Left lung (tissue), 10 donors: ENCODE data around the gene AGAP1. TPM values are rescaled to one million over a fixed set of nuclear protein-coding genes. Genes with fewer than 3 reads are reported as not detected.

Experiments
- ATAC-seq: fragments of 200-7000 bp; cut with Tn5 transposase; one replicate; pipeline ENCODE4 v1.9.1; 2020; ENCODE audit warnings: moderate library complexity
- DNase-seq, 4 donors: peaks; one replicate each; pipeline ENCODE4 v3.0.0-alpha.2; 2013 to 2020
- H3K27ac ChIP-seq, 2 donors: fragments of 200-600 bp; sonication (generic) in 1 of 2; one replicate each; pipeline versions ENCODE4 v1.5.0 to v1.8.0; 2020 to 2021
- H3K27me3 ChIP-seq, 2 donors: fragments of 200-600 bp; sonication (generic) in 1 of 2; one replicate each; pipeline versions ENCODE4 v1.5.0 to v1.8.0; 2020 to 2021
- H3K36me3 ChIP-seq, 2 donors: fragments of 200-600 bp; sonication (generic) in 1 of 2; one replicate each; pipeline versions ENCODE4 v1.5.0 to v1.8.0; 2020 to 2021
- H3K4me1 ChIP-seq, 2 donors: fragments of 200-600 bp; one replicate each; pipeline ENCODE4 v1.8.0; 2021
- H3K4me3 ChIP-seq, 2 donors: fragments of 200-600 bp; sonication (generic) in 1 of 2; one replicate each; pipeline versions ENCODE4 v1.5.0 to v1.8.0; 2020 to 2021; ENCODE audit warnings: mild to moderate bottlenecking in 1 of 2
- H3K9me3 ChIP-seq, 2 donors: fragments of 200-600 bp; sonication (generic) in 1 of 2; one replicate each; pipeline versions ENCODE4 v1.5.0 to v1.8.0; 2020 to 2021
- intact Hi-C, 2 donors: fragments of 100-400 bp; cut with DNase I; formaldehyde crosslinking; loops; one replicate each; pipeline versions ENCODE4 v1.11.2 to v1.14.2; 2022
- polyA plus RNA-seq, 6 donors: library from polyadenylated mRNA; unstranded; fragments of 120-200 nt; gene quantifications; one replicate each; pipeline ENCODE4 v1.2.1, GENCODE V29; 2013; ENCODE audit not compliant: insufficient read length in 6 of 6
- total RNA-seq, 2 donors: library from RNA; stranded (reverse); fragmentation: NEBNext Ultra II Directional; extraction: Animal tissue kit (Norgen Biotek cat#: 25700); gene quantifications; one replicate each; pipeline ENCODE4 v1.2.1, GENCODE V29; 2021
- TF ChIP-seq, protein P1 (sequence below), 2 donors: fragments of 200-600 bp; sonication (generic) in 1 of 2; IDR thresholded peaks; one replicate each; pipeline versions ENCODE4 v1.5.0 to v1.8.0; 2021; ENCODE audit warnings: antibody characterized with exemption in 2 of 2
- donor health status: DM: no; HTN: yes; CAD: no.
- donor health status: DM: no; HTN: no; CAD: no.

AGAP1 gene
- total and polyA plus RNA-seq, 8 donors, result 13.1 to 25.4 (median 22.4) TPM

DNA sequence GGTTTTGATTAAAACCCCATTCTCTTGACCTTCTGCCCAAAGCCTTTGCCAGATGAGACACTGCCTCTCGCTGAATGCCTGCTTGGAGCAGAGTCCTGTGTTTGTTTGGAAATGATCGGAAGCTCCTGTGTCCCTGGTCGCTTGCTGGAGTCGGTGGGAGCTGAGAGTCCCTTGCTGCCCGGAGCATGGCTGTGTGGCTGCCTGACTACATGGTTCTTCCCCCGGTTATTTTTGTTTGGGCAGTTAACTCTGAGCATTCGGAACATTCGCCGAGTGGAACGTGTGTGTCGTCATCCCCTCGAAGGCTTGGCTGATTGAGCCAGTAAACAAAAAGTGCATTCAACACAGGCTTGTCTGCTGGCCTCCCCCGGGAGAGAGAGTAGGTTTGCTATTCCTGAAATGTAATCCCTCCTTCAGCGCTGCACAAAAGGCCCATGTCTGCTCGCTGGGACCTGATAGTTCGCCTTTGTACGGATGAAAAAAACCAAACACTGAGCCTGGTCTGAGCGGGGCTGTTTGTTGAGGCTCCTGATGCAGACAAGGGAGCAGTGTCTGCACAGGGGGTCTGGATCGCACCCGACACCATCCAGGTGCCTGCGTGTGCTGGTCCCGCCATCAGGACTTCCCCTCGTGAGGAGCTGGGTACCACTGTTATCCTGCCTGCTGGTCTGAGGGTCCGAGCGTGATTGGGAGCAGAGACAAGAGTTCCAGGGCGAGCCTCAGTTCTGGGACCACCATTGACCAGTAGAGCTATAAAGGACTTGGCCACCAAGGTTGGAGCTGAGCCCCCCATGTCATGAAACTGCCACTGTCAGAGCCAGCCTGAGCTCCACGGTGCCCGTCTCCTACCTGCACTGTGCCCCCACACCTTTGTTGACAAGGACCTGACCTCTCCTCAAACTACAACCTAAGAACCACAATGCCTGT, 83.8 kb downstream of the AGAP1 start:
- ATAC-seq, result no peak

DNA sequence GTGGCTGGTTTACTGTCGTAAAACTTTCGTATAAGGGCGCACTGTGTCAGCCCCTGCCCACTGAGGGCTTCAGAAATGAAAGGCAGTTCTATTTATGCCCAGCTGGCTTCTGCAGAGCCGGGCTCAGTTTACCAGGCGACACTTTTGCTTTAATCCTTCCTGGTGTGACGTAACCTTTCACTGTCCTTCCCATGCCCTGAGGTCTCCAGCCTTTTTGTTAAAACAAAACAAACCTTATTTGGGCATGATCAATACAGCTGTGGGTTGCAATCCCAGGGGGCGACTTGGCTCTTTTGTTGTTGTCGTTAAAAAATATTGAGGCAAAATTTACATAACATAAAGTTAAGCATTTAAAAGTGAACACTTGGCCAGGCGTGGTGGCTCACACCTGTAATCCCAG, 85.3 kb downstream of the AGAP1 start:
- TF ChIP-seq, protein P1, sequence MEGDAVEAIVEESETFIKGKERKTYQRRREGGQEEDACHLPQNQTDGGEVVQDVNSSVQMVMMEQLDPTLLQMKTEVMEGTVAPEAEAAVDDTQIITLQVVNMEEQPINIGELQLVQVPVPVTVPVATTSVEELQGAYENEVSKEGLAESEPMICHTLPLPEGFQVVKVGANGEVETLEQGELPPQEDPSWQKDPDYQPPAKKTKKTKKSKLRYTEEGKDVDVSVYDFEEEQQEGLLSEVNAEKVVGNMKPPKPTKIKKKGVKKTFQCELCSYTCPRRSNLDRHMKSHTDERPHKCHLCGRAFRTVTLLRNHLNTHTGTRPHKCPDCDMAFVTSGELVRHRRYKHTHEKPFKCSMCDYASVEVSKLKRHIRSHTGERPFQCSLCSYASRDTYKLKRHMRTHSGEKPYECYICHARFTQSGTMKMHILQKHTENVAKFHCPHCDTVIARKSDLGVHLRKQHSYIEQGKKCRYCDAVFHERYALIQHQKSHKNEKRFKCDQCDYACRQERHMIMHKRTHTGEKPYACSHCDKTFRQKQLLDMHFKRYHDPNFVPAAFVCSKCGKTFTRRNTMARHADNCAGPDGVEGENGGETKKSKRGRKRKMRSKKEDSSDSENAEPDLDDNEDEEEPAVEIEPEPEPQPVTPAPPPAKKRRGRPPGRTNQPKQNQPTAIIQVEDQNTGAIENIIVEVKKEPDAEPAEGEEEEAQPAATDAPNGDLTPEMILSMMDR (IDR thresholded peaks at IDR 0.05), result no peak
- intact Hi-C loops, result no loop called here
- ATAC-seq, result no peak
- Histone ChIP-seq H3K9me3 (no peaks in the 10 kb centered on the region), H3K27ac (no peak overlapping the region), H3K4me3 (no peak overlapping the region), H3K27me3 (no peaks in the 10 kb centered on the region), H3K4me1 (peaks cover 0 to 3% of the 10 kb centered on the region in 2 donors), H3K36me3 (no peaks in the 10 kb centered on the region)
- DNase-seq, result no peak

More for the DNA sequence above, 83.8 kb downstream of the AGAP1 start:
- H3K36me3 ChIP-seq, result no peaks in the 10 kb centered on the region
- no peaks in the 10 kb centered on the region for H3K9me3 ChIP-seq
- peaks cover 0 to 9% of the 10 kb centered on the region in 2 donors for H3K4me1 ChIP-seq
- H3K27me3 ChIP-seq, result no peaks in the 10 kb centered on the region
- DNase-seq, result peak in 2 of 4 donors; percentile 43 to 67
- intact Hi-C loops, result no loop called here
- no peak overlapping the region for H3K27ac ChIP-seq
- H3K4me3 ChIP-seq, result no peak overlapping the region
- TF ChIP-seq, protein P1 (IDR thresholded peaks at IDR 0.05), result no peak

DNA sequence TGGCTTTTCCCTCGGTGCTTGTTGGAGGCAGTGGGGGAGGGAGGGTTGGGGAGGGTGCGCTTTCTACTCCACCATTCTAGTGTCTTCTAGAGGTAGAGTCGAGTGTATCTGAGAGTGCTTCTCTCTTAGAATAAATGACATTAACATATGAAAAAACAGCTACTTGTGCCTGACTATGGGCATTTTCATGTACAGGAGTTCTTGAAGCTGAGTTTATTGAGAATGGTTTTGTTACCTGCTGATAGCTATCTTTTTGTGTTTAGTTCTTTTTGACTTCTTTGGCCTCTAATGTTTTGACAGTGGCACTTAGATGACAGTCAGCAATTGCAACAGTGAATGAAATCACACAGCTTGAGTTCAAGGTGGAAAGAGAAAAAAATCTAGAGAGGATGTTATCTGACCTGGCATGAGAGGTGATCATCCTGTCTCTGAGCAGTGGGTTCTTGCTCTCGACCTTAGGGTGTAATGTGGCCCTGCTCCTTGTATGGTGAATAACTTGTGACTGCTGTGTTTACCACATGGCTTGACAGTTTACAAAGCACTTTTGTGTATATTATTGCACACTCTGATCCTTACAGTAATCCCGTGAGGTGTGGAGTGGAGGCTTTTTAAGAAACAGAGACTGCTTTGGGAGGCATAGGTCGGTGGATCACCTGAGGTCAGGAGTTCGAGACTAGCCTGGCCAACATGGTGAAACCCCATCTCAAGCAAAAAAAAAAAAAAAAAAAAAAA, 86.7 kb downstream of the AGAP1 start:
- H3K9me3 ChIP-seq, result no peaks in the 10 kb centered on the region
- H3K27ac ChIP-seq, result no peak overlapping the region
- no peak for ATAC-seq
- H3K4me1 ChIP-seq, result no peaks in the 10 kb centered on the region
- TF ChIP-seq, protein P1 (IDR thresholded peaks at IDR 0.05), result no peak
- H3K27me3 ChIP-seq, result no peaks in the 10 kb centered on the region
- H3K4me3 ChIP-seq, result no peak overlapping the region
- intact Hi-C loops, result no loop called here
- H3K36me3 ChIP-seq, result no peaks in the 10 kb centered on the region
- DNase-seq, result no peak

DNA sequence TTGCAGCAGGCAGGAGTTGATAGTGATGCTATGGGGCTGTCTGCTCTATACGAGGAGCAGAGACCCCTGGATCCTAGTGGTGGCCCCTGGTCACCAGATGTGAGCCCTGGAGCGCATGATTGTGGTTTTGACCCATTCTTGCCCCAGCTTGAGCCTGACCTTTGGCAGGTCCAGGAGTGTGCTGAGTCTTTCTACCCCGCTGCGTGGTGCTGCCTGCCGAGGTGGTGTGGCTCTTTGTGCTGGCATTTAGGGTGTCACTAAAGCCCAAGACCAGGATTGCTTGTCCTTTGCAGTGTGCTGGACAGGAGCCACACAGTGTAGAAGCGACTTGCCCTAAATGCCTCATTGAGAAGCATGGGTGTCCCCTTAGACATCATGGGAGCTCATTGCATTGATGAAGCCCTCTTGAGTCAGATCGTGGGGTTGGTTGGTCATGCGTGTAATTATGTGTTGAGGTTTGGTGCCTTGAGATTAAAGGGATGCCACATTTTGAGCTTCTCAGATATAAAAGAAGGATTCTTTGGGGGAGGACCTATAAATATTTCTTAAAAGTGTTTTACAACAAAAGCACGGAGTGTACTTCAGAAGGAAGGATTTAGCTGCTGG, 88.3 kb downstream of the AGAP1 start:
- no peak for ATAC-seq
- no peak for DNase-seq
- intact Hi-C loops, result no loop called here
- Histone ChIP-seq H3K27ac (no peak overlapping the region), H3K4me3 (no peak overlapping the region), H3K36me3 (no peaks in the 10 kb centered on the region), H3K9me3 (no peaks in the 10 kb centered on the region), H3K27me3 (no peaks in the 10 kb centered on the region), H3K4me1 (no peaks in the 10 kb centered on the region)
- TF ChIP-seq, protein P1 (IDR thresholded peaks at IDR 0.05), result no peak

DNA sequence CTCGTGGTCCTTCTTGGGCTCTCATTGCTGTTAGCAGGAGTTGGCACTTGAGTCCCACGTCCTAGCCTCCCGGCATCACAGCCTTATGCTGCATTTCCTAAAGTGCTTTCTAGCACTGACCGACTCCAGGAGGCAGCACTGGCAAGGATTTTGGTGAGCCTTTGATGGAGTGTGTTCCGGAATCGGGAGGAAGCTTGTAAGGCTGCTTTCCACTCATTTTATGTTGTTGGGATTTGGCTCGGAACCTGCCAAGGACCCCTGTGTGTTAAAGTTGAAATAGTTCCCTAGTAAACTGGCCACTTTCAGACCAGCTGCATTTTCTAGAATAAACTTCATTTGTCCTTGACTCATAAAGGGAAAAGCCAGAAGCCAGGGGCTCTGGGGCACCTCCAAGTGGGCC, 88.9 kb downstream of the AGAP1 start:
- no peaks in the 10 kb centered on the region for H3K27me3 ChIP-seq
- no peaks in the 10 kb centered on the region for H3K9me3 ChIP-seq
- ATAC-seq, result no peak
- H3K36me3 ChIP-seq, result no peaks in the 10 kb centered on the region
- H3K4me1 ChIP-seq, result no peaks in the 10 kb centered on the region
- intact Hi-C loops, result no loop called here
- no peak overlapping the region for H3K4me3 ChIP-seq
- TF ChIP-seq, protein P1 (IDR thresholded peaks at IDR 0.05), result no peak
- DNase-seq, result no peak
- no peak overlapping the region for H3K27ac ChIP-seq
